HepG2 (cell line): ENCODE measurements around the gene NGEF. TPM values are rescaled to one million over a fixed set of nuclear protein-coding genes. Genes with fewer than 3 reads are reported as not detected.

Source experiments
- ATAC-seq: fragments of 200-7000 bp; cut with Tn5 transposase; 3 replicates; pipeline ENCODE4 v1.9.1; 2020; ENCODE audit warnings: mild to moderate bottlenecking, moderate library complexity
- BruUV-seq: library from RNA; stranded (reverse); fragments of 400-500 nt; replicated peaks from 2 replicates; lab custom pipeline; 2021; lab: Mats Ljungman, UMichigan
- CTCF ChIA-PET: fragments of 300-600 bp; formaldehyde crosslinking; extraction: SDS; loops from one replicate; lab custom pipeline; 2021; ENCODE audit warnings: low total read pairs, inconsistent platforms, low intra/inter-chr PET ratio; lab: Yijun Ruan, JAX
- POLR2A ChIA-PET: fragments of 350-600 bp; sonication (Branson Sonifier 250); formaldehyde crosslinking; loops from one replicate; lab custom pipeline; 2020; ENCODE audit warnings: antibody characterized with exemption, inconsistent platforms; lab: Yijun Ruan, JAX
- DNase-seq: peaks from one replicate; pipeline ENCODE4 v3.0.0-alpha.2; 2015; ENCODE audit warnings: low spot score
- FAIRE-seq: peaks from 3 replicates; lab custom pipeline; 2011; peaks lifted over from hg19 to GRCh38; lab: Jason Lieb, UNC
- H2AFZ ChIP-seq: one replicate; pipeline ENCODE4 v1.6.1; 2011; ENCODE audit warnings: low read length, inconsistent platforms
- H3K27ac ChIP-seq: fragments of 300-600 bp; 3 replicates; pipeline ENCODE4 v1.8.0; 2011; ENCODE audit warnings: mixed run types, mild to moderate bottlenecking, mixed read lengths, low read length, inconsistent platforms; ENCODE audit not compliant: insufficient read depth; ENCODE audit errors: extremely low read length
- H3K27me3 ChIP-seq, 2 experiments: fragments of 200-600 bp in 1 of 2; 2 replicates in 1 of 2; 3 replicates in 1 of 2; pipeline versions ENCODE4 v1.6.0 to v1.8.0; 2011; ENCODE audit warnings: low read length in 2 of 2, mild to moderate bottlenecking in 2 of 2, moderate library complexity in 2 of 2, inconsistent platforms in 1 of 2; ENCODE audit not compliant: insufficient read depth in 2 of 2, control insufficient read depth in 1 of 2
- H3K36me3 ChIP-seq, 2 experiments: fragments of 200-600 bp in 1 of 2; replicated peaks in 1 of 2; 2 replicates in 1 of 2; 3 replicates in 1 of 2; pipeline versions ENCODE4 v1.5.1 to v1.8.0; 2011; ENCODE audit warnings: low read length in 2 of 2, inconsistent platforms in 1 of 2; ENCODE audit not compliant: insufficient read depth in 2 of 2, control insufficient read depth in 1 of 2
- H3K4me1 ChIP-seq: 2 replicates; pipeline ENCODE4 v1.5.1; 2012; ENCODE audit warnings: low read length, inconsistent platforms; ENCODE audit not compliant: insufficient read depth
- H3K4me2 ChIP-seq: 2 replicates; pipeline ENCODE4 v1.6.0; 2011; ENCODE audit warnings: low read depth, low read length, inconsistent platforms
- H3K4me3 ChIP-seq, 3 experiments: fragments of 200-600 bp in 1 of 3; sonication (generic), shearing (Covaris generic) in 1 of 3; replicated peaks in 1 of 3; 2 replicates each; pipeline ENCODE4 v1.5.1; 2011 to 2016; ENCODE audit warnings: low read length in 3 of 3, inconsistent platforms in 2 of 3, low read depth in 2 of 3, mild to moderate bottlenecking in 2 of 3, control low read depth in 1 of 3, mixed read lengths in 1 of 3; ENCODE audit not compliant: insufficient read depth in 1 of 3
- H3K79me2 ChIP-seq: one replicate; pipeline ENCODE4 v1.6.1; 2011; ENCODE audit warnings: low read length, inconsistent platforms; ENCODE audit not compliant: insufficient read depth
- H3K9ac ChIP-seq: 2 replicates; pipeline ENCODE4 v1.6.0; 2011; ENCODE audit warnings: mild to moderate bottlenecking, low read depth, low read length, inconsistent platforms; ENCODE audit not compliant: insufficient read depth
- H3K9me3 ChIP-seq: 2 replicates; pipeline ENCODE4 v1.5.1; 2012; ENCODE audit warnings: mild to moderate bottlenecking, low read length
- H4K20me1 ChIP-seq: 2 replicates; pipeline ENCODE4 v1.6.0; 2011; ENCODE audit warnings: inconsistent platforms, mild to moderate bottlenecking, low read length, moderate library complexity; ENCODE audit not compliant: insufficient read depth
- AKAP8 ChIP-seq: sonication (generic); formaldehyde crosslinking; IDR thresholded peaks from 2 replicates; pipeline ENCODE4 v1.5.1; 2020; ENCODE audit warnings: mild to moderate bottlenecking, missing genetic modification reagents
- ATF5 ChIP-seq: sonication (generic); formaldehyde crosslinking; IDR thresholded peaks from 2 replicates; pipeline ENCODE4 v1.4.0; 2020; ENCODE audit warnings: mild to moderate bottlenecking, low read depth, missing genetic modification reagents
- CHCHD3 ChIP-seq: sonication (generic); formaldehyde crosslinking; IDR thresholded peaks from 2 replicates; pipeline ENCODE4 v1.8.0; 2022; ENCODE audit warnings: mild to moderate bottlenecking, missing genetic modification reagents, moderate library complexity
- FOXP1 ChIP-seq, 2 experiments: fragments of 450-650 bp in 1 of 2; IDR thresholded peaks; 2 replicates each; pipeline ENCODE4 v1.6.1; 2017 to 2018; ENCODE audit warnings: antibody characterized with exemption in 1 of 2
- NR1H2 ChIP-seq: sonication (generic); formaldehyde crosslinking; IDR thresholded peaks from 2 replicates; pipeline ENCODE4 v1.8.1; 2022; ENCODE audit warnings: low read depth, missing genetic modification reagents, borderline replicate concordance
- THAP8 ChIP-seq: sonication (generic); formaldehyde crosslinking; IDR thresholded peaks from 2 replicates; pipeline ENCODE4 v1.5.1; 2020; ENCODE audit warnings: missing genetic modification reagents, mild to moderate bottlenecking, borderline replicate concordance
- ZNF180 ChIP-seq: sonication (generic); formaldehyde crosslinking; IDR thresholded peaks from 2 replicates; pipeline ENCODE4 v1.4.0; 2020; ENCODE audit warnings: low read depth, missing genetic modification reagents, borderline replicate concordance
- WGBS: methylation state at CpG from one replicate; pipeline ENCODE4 v1.1.6; 2017; ENCODE audit warnings: low lambda C conversion rate; 5-methylcytosine and 5-hydroxymethylcytosine counted together
- in situ Hi-C: cut with HindIII; loops from 2 replicates; pipeline ENCODE4 v1.10.0; 2017; ENCODE audit warnings: low pct_unique_long_range_greater_than_20kb; ENCODE audit not compliant: extremely low pct_ligation_motif_present
- intact Hi-C: fragments of 100-400 bp; cut with micrococcal nuclease; formaldehyde crosslinking; loops from one replicate; pipeline ENCODE4 v1.10.0; 2022; ENCODE audit not compliant: unreplicated experiment
- polyA plus RNA-seq, 8 experiments: library from polyadenylated mRNA; depleted of rRNA in 3 of 8; stranded (reverse) in 7 of 8; unstranded in 1 of 8; fragments of >200 nt; fragmentation: Illumina TruSeq in 4 of 8; extraction: Trizol in 4 of 8; gene quantifications; 2 replicates each; pipeline versions ENCODE4 v1.2.1 to v1.2.3, GENCODE V29; 2011 to 2016; ENCODE audit warnings: low read depth in 4 of 8, missing spikeins in 1 of 8, mixed read lengths in 1 of 8; ENCODE audit not compliant: insufficient read depth in 1 of 8
- total RNA-seq, 5 experiments: library from RNA; depleted of rRNA; stranded (reverse); fragments of >200 nt; fragmentation: Illumina TruSeq; extraction: Trizol; gene quantifications; 2 replicates each; pipeline ENCODE4 v1.2.3, GENCODE V29; 2016; ENCODE audit warnings: low read depth in 1 of 5
- TF ChIP-seq, protein P1 (sequence below): sonication (generic); formaldehyde crosslinking; IDR thresholded peaks from 2 replicates; pipeline ENCODE4 v1.4.0; 2020; ENCODE audit warnings: missing genetic modification reagents, borderline replicate concordance

Gene NGEF
- total and polyA plus RNA-seq, 2 of the 13 experiments (the other 11 are each of a cell fraction or from before 2014, with no cell fraction given): 14.4 to 36.9 TPM

DNA sequence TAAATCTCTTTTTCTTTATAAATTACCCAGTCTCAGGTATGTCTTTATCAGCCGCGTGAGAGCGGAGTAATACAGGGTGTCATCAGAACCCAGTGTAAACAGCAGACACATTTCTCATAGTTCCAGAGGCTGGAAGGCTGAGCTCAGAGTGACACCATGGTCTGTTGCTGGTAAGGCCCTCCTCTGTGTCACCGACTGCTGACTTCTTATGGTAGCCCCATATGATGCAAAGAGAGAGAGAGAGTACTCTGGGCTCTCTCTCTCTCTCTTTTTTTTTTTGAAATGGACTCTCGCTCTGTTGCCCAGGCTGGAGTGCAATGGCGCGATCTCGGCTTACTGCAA lies 83.0 kb downstream of the NGEF start:
- H4K20me1 ChIP-seq: no peaks in the 10 kb centered on the region
- DNase-seq (no peak), ATAC-seq (no peak), FAIRE-seq (no peak)
- no peak overlapping the region for H2AFZ ChIP-seq
- no peaks in the 10 kb centered on the region for H3K4me1 ChIP-seq
- H3K4me3 ChIP-seq: no peak overlapping the region
- H3K9me3 ChIP-seq: no peaks in the 10 kb centered on the region
- H3K36me3 ChIP-seq: peaks cover 2 to 16% of the 10 kb centered on the region in 2 experiments; a peak in 2 of 5 replicates
- H3K27ac ChIP-seq: no peak overlapping the region
- no peak overlapping the region for H3K4me2 ChIP-seq
- no peaks in the 10 kb centered on the region for H3K27me3 ChIP-seq
- TF ChIP-seq CHCHD3 (CRISPR knock-in tag) (no peak), AKAP8 (CRISPR knock-in tag) (no peak), ATF5 (CRISPR knock-in tag) (no peak), THAP8 (CRISPR knock-in tag) (no peak)
- no peaks in the 10 kb centered on the region for H3K79me2 ChIP-seq
- in situ Hi-C loops (no loop called here), intact Hi-C loops (no loop called here)
- 95% methylated on average over 8 of the region's 8 CpGs for whole genome bisulfite sequencing
- ChIA-PET CTCF (no interaction called here), POLR2A (no interaction called here)
- no peak overlapping the region for H3K9ac ChIP-seq
- BruUV-seq: no TSS peak

DNA sequence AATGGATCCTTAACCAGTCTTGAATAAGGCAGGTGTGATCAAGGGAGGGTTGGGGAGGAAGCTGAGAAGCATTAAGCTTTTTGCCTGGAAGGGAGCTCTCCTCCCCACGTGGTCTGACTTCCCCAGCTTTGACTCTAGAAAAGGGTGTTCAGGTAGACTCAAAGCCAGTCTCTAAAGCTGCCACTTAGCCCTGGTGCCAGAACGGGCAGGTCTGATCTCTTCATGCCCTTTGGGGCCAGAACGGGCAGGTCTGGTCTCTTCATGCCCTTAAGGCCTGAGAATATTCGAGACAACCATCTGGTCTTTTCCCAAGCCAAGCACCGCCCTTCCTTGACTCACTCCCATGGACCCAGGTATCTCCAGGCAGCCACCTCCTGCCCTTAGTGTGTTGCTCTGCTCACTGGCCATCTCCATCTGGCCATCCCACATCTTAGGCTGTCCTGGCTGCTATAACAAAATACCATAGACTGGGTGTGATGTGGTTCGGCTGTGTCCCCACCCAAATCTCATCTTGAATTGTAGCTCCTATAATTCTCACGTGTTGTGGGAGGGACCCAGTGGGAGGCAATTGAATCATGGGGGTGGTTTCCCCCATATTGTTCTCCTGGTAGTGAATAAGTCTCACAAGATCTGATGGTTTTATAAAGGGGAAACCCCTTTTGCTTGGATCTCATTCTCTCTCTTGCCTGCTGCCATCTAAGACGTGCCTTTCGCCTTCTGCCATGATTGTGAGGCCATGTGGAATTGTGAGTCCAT lies 83.6 kb downstream of the NGEF start:
- no TSS peak for BruUV-seq
- POLR2A ChIA-PET: no interaction called here
- intact Hi-C loops: no loop called here

More for the DNA sequence above, 83.6 kb downstream of the NGEF start:
- Histone ChIP-seq H3K4me1 (no peaks in the 10 kb centered on the region), H3K36me3 (peaks cover 2 to 19% of the 10 kb centered on the region in 2 experiments; a peak in 4 of 5 replicates), H3K9me3 (no peaks in the 10 kb centered on the region), H4K20me1 (no peaks in the 10 kb centered on the region), H3K4me3 (no peak overlapping the region), H2AFZ (no peak overlapping the region), H3K27ac (no peak overlapping the region), H3K4me2 (no peak overlapping the region), H3K9ac (no peak overlapping the region), H3K27me3 (no peaks in the 10 kb centered on the region), H3K79me2 (no peaks in the 10 kb centered on the region)
- FAIRE-seq (no peak), DNase-seq (no peak), ATAC-seq (no peak)
- 95% methylated on average over 9 of the region's 9 CpGs for WGBS
- TF ChIP-seq NR1H2 (no peak), FOXP1 (IDR thresholded peaks at IDR 0.05) (no peak), FOXP1 (CRISPR knock-in tag; IDR thresholded peaks at IDR 0.05) (no peak), ZNF180 (CRISPR knock-in tag) (no peak)
- TF ChIP-seq, protein P1, sequence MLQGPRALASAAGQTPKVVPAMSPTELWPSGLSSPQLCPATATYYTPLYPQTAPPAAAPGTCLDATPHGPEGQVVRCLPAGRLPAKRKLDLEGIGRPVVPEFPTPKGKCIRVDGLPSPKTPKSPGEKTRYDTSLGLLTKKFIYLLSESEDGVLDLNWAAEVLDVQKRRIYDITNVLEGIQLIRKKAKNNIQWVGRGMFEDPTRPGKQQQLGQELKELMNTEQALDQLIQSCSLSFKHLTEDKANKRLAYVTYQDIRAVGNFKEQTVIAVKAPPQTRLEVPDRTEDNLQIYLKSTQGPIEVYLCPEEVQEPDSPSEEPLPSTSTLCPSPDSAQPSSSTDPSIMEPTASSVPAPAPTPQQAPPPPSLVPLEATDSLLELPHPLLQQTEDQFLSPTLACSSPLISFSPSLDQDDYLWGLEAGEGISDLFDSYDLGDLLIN (CRISPR knock-in tag): no peak
- CTCF ChIA-PET: no interaction called here
- in situ Hi-C loops: no loop called here
